Measurements from ENCODE around the gene RGS14. TPM values are rescaled to one million over a fixed set of nuclear protein-coding genes. Genes with fewer than 3 reads are reported as not detected.

The RGS14 gene
- total RNA-seq, 1 experiment from 2014 or later, result 9.4 TPM

DNA sequence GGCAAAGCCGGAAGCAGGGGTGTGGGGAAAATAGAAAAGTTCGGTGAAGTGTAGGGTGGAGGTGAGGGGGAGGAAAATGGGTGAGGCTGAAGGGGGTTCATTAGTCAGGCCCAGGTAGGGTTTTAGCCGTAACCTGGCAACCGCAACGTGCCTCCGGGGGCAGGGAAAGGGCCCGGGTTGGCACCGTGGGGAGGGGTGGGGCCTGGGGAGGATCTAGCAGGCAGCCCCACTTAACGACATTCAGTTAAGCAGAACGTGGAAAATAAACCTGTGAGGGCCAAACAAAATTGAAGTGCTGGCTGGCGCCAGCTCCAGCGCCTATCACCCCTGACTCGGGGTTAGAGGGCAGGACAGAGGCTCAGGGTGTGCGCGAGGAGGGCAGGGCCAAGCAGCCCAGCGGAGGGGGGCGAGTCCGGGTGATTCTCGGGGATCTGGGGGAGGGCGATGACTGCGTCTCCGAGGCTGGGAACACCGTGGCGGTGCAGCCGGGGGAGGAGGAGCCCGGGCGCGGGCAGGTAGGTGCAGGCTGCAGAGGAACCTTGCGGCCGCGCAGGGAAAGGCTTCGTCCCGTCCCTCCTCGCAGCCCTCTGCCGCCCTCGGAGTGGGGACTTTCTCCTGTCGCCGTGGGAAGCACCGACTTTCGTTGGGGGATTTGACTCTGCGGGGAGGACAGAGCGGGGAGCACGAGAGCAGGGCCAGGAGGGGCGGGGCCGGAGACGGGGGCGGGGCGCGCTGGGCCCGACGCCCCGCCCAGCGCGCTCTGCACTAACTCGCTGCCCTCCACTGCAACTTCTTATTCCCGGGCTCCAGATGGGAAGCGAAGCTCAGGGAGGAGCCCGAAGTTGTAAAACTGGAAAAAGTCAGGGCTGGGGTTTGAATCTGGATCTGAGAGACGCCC is 5.1 kb downstream of the RGS14 start:
- Histone ChIP-seq H3K9me3 (ENCODE audit: control insufficient read depth in 1 of 2, insufficient read depth in 1 of 2, low read depth in 1 of 2, low read length in 2 of 2) (no peaks in the 10 kb centered on the region), H3K79me2 (ENCODE audit: insufficient read depth, low read length) (no peaks in the 10 kb centered on the region), H3K36me3 (ENCODE audit: control insufficient read depth in 1 of 2, insufficient read depth in 2 of 2, low read length in 2 of 2) (no peaks in the 10 kb centered on the region), H3K4me1 (ENCODE audit: control insufficient read depth in 1 of 2, insufficient read depth in 2 of 2, low read length in 2 of 2) (peaks cover 16 to 36% of the 10 kb centered on the region in 2 experiments; a peak in 3 of 4 replicates), H3K4me3 (replicated peaks in 1 of 2; ENCODE audit: low read depth in 1 of 2, low read length in 2 of 2) (peak overlapping the region; percentile 48 to 58), H3K9ac (ENCODE audit: low read length) (peak overlapping the region; percentile 63), H3K27me3 (ENCODE audit: insufficient read depth, low read length) (no peaks in the 10 kb centered on the region), H3K9me2 (ENCODE audit: insufficient read depth) (no peaks in the 10 kb centered on the region), H4K20me1 (ENCODE audit: insufficient read depth) (no peaks in the 10 kb centered on the region), H3K4me2 (ENCODE audit: low read length) (peak overlapping the region; percentile 92), H2AFZ (ENCODE audit: low read depth, low read length, poor library complexity, severe bottlenecking) (peak overlapping the region; percentile 64), H3K27ac (ENCODE audit: low read depth, low read length) (peak overlapping the region; percentile 69)
- intact Hi-C loops (cut with micrococcal nuclease), result no loop called here
- peak; percentile 78 for ATAC-seq
- no peak for TF ChIP-seq ELF1 (IDR thresholded peaks at IDR 0.05; ENCODE audit: borderline replicate concordance, low read depth)
- TF ChIP-seq, protein P1, sequence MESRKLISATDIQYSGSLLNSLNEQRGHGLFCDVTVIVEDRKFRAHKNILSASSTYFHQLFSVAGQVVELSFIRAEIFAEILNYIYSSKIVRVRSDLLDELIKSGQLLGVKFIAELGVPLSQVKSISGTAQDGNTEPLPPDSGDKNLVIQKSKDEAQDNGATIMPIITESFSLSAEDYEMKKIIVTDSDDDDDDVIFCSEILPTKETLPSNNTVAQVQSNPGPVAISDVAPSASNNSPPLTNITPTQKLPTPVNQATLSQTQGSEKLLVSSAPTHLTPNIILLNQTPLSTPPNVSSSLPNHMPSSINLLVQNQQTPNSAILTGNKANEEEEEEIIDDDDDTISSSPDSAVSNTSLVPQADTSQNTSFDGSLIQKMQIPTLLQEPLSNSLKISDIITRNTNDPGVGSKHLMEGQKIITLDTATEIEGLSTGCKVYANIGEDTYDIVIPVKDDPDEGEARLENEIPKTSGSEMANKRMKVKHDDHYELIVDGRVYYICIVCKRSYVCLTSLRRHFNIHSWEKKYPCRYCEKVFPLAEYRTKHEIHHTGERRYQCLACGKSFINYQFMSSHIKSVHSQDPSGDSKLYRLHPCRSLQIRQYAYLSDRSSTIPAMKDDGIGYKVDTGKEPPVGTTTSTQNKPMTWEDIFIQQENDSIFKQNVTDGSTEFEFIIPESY (IDR thresholded peaks at IDR 0.05; ENCODE audit: extremely low read depth, insufficient replicate concordance, low read length), result no peak
- no peak for TF ChIP-seq SIN3A (IDR thresholded peaks at IDR 0.05; ENCODE audit: low read depth)
- no peak for TF ChIP-seq YY1 (IDR thresholded peaks at IDR 0.05; ENCODE audit: extremely low read depth, insufficient replicate concordance, low read depth, low read length)
- no peak for TF ChIP-seq FOSL1 (IDR thresholded peaks at IDR 0.05; ENCODE audit: low read depth)
- TF ChIP-seq CEBPB (IDR thresholded peaks at IDR 0.05; ENCODE audit: low read depth), result no peak
- TF ChIP-seq POLR2AphosphoS5 (IDR thresholded peaks at IDR 0.05; ENCODE audit: low read depth, low read length), result peak; percentile 45; the same call in 1 of the 2 replicates
- TF ChIP-seq TCF7L2 (IDR thresholded peaks at IDR 0.05; ENCODE audit: borderline replicate concordance, extremely low read depth, insufficient read depth, insufficient read length), result no peak
- no peak for TF ChIP-seq EGR1 (IDR thresholded peaks at IDR 0.05; ENCODE audit: low read depth)
- no peak for TF ChIP-seq SRF (IDR thresholded peaks at IDR 0.05; ENCODE audit: low read depth)
- TF ChIP-seq POLR2A (IDR thresholded peaks at IDR 0.05; ENCODE audit: borderline replicate concordance, extremely low read depth, insufficient read depth, insufficient read length), result peak; percentile 44
- CTCF ChIA-PET, result interaction anchor here (1.6 to 1.9 kb wide), 3 partner anchors 7 to 39 kb away, joined by 3 to 10 read pairs (median 5); no protein-coding TSS in a partner anchor
- POLR2A ChIA-PET, result interaction anchor here (0.7 kb wide), 1 partner anchor 13 kb away, joined by 3 read pairs; no protein-coding TSS in a partner anchor
- no peak for DNase-seq (ENCODE audit: low read depth, low spot score)
- BruUV-seq (replicated peaks), result no TSS peak
- RAD21 ChIA-PET (ENCODE audit: low non-redundant PET in 1 of 2, low total read pairs in 2 of 2, uncharacterized antibody in 2 of 2, unreplicated experiment in 2 of 2), result interaction anchor here in 1 of 2 experiments (0.7 kb wide), 1 partner anchor 27 kb away, joined by 3 read pairs; no protein-coding TSS in a partner anchor

Measured in HCT116 (cell line).